IMR-90 (cell line): ENCODE data around the gene STOML1. TPM values are rescaled to one million over a fixed set of nuclear protein-coding genes. Genes with fewer than 3 reads are reported as not detected.

Experiments
- BHLHE40 ChIP-seq: fragments of 150-350 bp; IDR thresholded peaks from 2 replicates; pipeline ENCODE4 v1.6.1; 2016; ENCODE audit warnings: mild to moderate bottlenecking, low read depth, low read length
- polyA plus RNA-seq, 3 experiments: library from polyadenylated mRNA; depleted of rRNA; stranded (reverse); fragments of >200 nt; gene quantifications; 2 replicates each; pipeline ENCODE4 v1.2.3, GENCODE V29; 2012; ENCODE audit warnings: low replicate concordance in 1 of 3
- total RNA-seq: library from RNA; depleted of rRNA; stranded (reverse); fragments of >200 nt; gene quantifications from 2 replicates; pipeline ENCODE4 v1.2.3, GENCODE V29; 2012
- TF ChIP-seq, protein P1 (sequence below): fragments of 150-350 bp; IDR thresholded peaks from 2 replicates; pipeline ENCODE4 v1.6.1; 2016; ENCODE audit warnings: low read depth, mild to moderate bottlenecking, low read length, moderate library complexity, borderline replicate concordance
- TF ChIP-seq, protein P2 (sequence below): conservative IDR thresholded peaks from 2 replicates; pipeline ENCODE4 v1.5.1; 2012; ENCODE audit warnings: mild to moderate bottlenecking, low read depth, low read length, improper control_type of control experiment

STOML1 gene
- total and polyA plus RNA-seq, 2 of the 4 experiments (the other 2 are of a cell fraction) = 11.8 to 21.2 TPM

DNA sequence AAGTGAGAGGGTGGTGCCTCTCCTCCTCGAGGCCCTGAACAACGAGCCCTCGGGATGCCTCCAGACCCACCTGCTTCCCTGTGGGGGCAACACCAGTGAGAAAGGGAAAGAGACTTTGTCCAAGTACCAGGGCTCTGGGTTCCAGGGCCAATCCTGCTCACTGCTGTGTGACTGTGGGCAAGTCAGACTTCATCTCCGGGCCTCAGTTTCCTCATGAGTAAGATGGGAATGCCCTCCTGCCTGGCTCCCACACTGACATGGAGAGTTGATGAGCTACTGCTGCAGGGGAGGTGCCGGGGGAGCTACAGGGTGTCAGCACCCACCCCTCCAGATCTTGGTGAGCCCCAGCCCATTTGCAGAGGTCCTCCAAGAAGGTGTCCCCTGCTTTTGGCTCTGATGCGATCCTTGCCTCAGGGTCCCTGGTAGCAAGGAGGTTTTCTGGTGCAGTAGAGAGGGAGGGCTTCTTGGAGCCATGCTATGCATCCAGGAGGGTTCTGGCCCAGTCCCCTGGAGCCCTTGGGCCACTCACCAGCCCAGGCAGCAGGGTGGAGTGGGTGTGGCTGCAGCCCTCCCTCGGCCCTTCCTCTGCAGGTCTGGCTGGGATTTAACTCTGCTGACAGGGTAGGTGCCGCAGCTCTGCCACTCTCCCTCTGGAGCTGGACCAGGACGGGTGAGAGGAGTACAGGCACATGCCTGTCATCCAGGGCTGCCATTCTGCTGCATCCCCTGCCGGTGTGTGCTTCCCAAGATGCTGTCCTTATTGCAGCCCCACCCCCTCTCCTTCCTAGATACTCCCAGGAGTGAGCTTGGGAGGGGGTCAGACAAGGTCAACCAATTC, 39.0 kb downstream of the STOML1 start (continued):
- TF ChIP-seq, protein P1, sequence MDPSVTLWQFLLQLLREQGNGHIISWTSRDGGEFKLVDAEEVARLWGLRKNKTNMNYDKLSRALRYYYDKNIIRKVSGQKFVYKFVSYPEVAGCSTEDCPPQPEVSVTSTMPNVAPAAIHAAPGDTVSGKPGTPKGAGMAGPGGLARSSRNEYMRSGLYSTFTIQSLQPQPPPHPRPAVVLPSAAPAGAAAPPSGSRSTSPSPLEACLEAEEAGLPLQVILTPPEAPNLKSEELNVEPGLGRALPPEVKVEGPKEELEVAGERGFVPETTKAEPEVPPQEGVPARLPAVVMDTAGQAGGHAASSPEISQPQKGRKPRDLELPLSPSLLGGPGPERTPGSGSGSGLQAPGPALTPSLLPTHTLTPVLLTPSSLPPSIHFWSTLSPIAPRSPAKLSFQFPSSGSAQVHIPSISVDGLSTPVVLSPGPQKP = no peak
- no peak for TF ChIP-seq BHLHE40
- TF ChIP-seq, protein P2, sequence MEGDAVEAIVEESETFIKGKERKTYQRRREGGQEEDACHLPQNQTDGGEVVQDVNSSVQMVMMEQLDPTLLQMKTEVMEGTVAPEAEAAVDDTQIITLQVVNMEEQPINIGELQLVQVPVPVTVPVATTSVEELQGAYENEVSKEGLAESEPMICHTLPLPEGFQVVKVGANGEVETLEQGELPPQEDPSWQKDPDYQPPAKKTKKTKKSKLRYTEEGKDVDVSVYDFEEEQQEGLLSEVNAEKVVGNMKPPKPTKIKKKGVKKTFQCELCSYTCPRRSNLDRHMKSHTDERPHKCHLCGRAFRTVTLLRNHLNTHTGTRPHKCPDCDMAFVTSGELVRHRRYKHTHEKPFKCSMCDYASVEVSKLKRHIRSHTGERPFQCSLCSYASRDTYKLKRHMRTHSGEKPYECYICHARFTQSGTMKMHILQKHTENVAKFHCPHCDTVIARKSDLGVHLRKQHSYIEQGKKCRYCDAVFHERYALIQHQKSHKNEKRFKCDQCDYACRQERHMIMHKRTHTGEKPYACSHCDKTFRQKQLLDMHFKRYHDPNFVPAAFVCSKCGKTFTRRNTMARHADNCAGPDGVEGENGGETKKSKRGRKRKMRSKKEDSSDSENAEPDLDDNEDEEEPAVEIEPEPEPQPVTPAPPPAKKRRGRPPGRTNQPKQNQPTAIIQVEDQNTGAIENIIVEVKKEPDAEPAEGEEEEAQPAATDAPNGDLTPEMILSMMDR = no peak
